GM19467 (cell line): ENCODE results near the gene FCMR.

Source experiments
- ATAC-seq: cut with Tn5 transposase; IDR thresholded peaks from one replicate; pipeline ENCODE4 v1.9.1; 2021; ENCODE audit warnings: mild to moderate bottlenecking, moderate library complexity; ENCODE audit not compliant: unreplicated experiment

FCMR gene, protein sequence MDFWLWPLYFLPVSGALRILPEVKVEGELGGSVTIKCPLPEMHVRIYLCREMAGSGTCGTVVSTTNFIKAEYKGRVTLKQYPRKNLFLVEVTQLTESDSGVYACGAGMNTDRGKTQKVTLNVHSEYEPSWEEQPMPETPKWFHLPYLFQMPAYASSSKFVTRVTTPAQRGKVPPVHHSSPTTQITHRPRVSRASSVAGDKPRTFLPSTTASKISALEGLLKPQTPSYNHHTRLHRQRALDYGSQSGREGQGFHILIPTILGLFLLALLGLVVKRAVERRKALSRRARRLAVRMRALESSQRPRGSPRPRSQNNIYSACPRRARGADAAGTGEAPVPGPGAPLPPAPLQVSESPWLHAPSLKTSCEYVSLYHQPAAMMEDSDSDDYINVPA

DNA sequence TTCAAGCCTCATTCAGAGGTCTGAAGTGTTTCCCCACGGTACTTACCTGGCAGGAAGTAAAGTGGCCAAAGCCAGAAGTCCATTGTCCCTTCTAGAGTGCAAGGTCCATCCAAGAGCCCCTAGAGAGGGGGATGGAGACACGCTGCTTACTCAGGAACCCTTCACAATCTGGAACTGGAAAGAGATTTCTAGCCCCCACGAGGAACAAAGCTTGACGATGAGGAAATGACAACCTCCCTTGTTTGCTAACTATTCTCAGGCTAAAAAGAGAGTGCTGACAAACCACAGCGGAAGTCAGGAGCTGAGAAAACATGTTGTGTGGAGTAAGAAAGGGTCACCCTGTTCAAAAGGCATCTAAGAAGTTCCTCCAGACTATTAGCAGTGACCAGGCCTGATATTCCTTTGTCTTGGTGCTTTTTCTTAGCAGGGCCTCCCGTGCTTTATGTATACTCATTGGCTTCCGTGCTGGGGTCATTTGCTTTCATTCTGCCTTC, at the start of gene FCMR:
Gene FCMR, minus strand, starts transcription at position 170 of the 494 bp plus-strand sequence. Its CDS starts 87 bp downstream, at position 83.
- no peak for ATAC-seq

GRCh38 chr1:206971029-206971655, 49.4 kb upstream of the FCMR start:
- no peak for ATAC-seq

DNA sequence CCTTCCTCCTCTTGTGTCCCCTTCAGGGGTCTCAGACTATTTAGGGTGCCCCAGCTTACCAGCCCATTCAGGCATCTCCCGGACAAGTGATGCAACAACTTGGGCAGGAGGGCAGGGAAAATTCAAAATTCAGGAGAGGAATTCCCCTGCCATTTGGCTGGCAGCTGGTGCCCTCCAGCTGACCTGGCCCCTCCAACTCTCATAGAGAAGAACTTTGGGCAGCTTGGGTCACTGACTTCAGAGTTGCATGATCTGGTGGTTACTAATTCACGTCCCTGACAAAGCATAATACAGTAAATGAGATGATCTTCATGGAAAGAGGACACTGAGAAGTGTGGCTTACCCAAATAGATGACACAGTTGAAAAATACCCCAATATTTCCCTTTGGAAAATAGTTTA, 48.7 kb upstream of the FCMR start, which contains the start of gene FCAMR:
Gene FCAMR, minus strand, starts transcription at position 15 of the 400 bp plus-strand sequence. CDS start 335 bp downstream, outside the sequence.
- no peak for ATAC-seq

- no peak for ATAC-seq
Measured at GRCh38 chr1:206969090-206969489, 47.3 kb upstream of the FCMR start.

GRCh38 chr1:206967096-206967849, 45.5 kb upstream of the FCMR start:
- no peak for ATAC-seq

- ATAC-seq: no peak
Measured at GRCh38 chr1:206965781-206966180, 44.0 kb upstream of the FCMR start.

- ATAC-seq: no peak
Measured at GRCh38 chr1:206963740-206964139, 42.0 kb upstream of the FCMR start.

DNA sequence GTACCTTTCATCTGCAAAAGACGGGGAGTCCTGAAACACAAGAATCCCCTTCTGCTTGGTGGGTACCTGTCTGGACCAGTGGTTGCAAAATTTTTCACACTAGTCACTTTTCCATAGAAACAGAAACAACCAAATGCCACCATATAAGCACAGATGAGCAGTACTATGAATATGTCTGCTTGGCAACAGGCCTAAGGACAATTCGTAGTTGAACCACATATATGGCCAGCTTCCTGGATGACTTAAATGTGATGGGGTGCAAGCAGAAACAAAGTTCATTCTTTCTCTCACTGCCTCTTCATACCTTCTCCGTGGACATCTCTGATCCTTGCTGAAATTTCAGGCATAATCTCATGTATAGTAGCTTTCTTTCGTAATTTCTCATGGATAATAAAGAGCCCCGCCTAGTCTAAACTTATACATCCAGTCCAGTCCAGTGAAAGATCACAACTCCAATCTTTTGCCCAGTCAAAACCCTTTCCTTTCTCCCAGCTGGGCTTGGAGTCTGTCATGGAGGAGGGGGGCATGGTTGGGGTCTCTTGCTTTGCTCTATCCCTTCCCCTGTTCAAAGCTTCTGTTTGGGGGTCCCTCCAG, 41.5 kb upstream of the FCMR start:
- ATAC-seq: no peak

- ATAC-seq: no peak
Measured at GRCh38 chr1:206962272-206962671, 40.5 kb upstream of the FCMR start.

- no peak for ATAC-seq
Measured at GRCh38 chr1:206961668-206962067, 39.9 kb upstream of the FCMR start.

- ATAC-seq: no peak
Measured at GRCh38 chr1:206960676-206961386, 39.1 kb upstream of the FCMR start.

DNA sequence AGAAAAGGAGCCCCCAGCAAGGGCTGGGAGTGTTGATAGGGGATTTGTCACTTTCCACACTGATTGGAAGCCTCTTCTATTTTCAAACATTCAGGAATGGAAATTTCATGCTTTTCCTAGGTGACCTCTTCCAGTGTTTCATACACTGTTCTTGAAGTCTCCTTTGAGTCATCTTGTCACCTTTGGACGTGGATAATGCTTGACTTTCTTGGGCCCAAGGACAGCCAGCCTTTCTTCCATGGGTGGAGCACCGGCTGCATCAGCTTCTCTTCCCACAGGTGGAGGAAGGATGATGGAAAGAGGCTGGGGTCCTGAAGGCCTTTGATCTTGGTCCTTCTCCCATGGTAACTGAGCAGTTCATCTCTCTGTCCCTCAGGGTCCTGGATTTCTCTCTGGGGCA, 36.4 kb upstream of the FCMR start:
- no peak for ATAC-seq

DNA sequence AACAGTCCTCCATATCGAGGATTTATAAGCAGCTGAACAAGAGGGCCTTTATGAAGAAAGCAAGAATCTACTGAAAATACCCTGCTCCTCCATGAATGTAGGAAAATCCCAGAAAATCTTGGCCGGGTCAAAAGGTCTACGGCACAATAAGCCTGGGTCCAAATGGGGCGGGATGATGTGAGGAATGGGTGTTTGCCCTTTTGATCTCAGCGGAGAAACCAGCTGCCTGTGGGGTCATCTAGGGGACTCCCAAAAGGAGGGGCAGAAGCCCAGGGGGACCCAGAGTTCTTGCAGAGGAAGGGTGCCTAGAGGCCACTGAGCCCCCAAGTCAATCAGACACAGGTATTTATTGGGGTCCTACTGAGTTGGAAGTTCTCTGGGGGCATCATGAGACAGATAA, 35.9 kb upstream of the FCMR start:
- no peak for ATAC-seq

DNA sequence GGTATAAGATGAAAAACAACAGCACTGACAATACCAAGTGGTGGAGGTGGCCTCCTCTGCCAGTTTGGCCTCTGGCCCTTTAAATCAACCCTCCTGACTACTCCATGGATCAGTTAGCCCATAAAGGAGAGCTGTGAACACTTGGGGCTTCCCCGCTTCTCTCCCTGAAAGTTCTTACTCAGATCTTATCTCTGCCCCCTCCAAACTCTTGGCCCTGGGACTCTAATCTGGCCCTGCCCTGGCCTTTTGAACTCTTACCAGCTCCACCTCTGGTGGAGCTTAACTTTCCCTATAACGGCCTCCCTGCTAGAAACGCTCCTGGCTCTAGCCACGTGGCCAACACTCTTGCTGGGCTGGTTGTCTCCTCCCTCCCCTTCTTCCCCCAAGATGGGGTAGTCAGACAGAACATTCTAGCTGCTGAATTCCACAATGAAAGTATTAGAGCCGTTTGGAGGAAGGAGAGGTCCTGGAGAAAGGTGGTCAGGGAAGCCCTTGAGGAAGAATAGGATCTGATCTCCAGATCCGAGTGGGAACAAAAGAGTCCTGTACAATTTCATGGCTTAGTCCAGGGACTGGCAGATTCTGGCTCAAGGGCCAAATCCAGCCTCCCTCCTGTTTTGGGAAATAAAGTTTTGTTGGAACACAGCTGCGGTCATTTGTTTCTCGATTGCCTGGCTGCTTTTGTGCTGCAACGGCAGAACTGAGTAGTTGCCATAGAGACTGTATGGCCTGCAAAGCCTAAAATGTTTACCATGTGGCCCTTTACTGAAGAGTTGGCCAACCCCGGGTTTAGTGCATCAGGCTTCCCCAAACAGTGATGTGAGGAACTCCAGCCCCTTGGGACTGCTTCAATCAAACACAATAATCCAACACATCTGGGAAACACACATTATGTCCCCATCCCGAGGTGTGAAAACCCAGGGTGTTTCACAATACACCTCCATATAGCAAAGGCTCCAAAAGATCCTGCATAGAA, 34.0 kb upstream of the FCMR start:
- no peak for ATAC-seq

DNA sequence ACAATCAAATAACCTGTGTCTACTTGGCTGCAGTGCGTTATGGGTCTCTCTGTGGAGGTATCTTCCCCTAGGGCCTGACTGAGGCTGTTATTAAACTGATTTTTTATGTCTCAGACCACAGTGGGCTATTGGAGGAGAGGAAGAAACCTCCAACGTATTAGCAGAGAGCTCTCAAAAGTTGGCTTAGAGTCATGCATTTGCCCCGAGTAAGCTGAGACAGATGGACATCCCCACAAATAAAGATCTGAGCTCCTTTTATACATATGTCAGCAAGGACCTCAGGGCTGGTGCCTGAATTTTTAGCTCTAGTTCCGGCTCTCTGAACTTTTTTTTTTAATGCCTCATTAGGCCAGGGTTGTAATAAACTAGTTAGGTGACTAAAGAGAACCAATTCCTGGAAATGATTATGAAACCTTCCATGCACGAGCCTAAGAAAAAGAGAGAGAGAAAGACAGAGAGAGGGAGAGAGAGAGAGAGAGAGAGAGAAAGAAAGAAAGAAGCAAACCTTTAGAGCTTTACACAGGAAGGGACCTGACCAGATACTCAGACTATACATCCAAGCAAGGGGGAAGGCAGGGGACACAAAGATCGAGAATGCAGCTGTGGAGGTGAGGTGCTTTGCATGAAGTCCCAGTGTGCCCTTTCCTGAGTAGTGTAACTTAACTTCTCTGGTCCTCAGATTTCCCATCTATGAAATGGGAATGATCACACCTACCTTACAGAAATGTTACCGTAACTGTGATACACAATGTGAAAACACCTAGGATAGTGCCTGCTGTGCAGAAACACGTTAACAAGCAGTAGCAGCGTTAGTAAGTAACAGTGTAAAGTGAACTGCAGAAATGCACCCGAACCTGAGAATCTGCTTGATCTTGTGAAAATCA, 33.0 kb upstream of the FCMR start:
- no peak for ATAC-seq

GRCh38 chr1:206953626-206954025, 31.9 kb upstream of the FCMR start:
- no peak for ATAC-seq

DNA sequence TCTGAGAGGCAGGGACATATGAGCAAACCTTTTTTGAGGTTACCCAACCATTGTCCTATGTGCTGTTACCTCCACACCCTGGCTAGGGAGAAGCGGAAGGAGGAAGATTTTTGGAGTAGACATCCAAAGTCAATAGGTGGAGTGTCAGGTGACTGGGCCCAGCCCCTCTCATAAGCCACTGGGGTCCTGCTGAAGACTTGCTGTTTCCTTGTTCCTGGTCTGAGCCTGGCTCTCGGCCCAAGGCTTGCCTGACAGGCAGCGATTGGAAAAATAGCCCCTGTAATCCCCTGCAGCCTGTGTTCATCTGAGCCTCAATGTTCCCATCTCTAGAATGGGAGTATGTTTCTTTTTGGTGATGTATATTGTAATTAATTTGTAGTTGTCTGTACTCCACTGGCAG, 31.4 kb upstream of the FCMR start:
- ATAC-seq: no peak

- no peak for ATAC-seq
Measured at GRCh38 chr1:206952171-206952570, 30.4 kb upstream of the FCMR start.
